Embryonic facial prominence (tissue), 1 donor: Measurements from ENCODE around the gene VEZF1.

Source experiments
- DNase-seq: peaks from one replicate; pipeline ENCODE4 v3.0.0-alpha.2; 2016; ENCODE audit errors: extremely low spot score

Gene VEZF1

GRCh38 chr17:57999496-58000017 lies 11.5 kb upstream of the VEZF1 start:
- DNase-seq: peak; percentile 68

GRCh38 chr17:57999010-57999495 lies 11.0 kb upstream of the VEZF1 start:
- DNase-seq: no peak

GRCh38 chr17:57997085-57997809 lies 9.2 kb upstream of the VEZF1 start:
- no peak for DNase-seq

- peak; percentile 52 for DNase-seq
Measured at GRCh38 chr17:57995076-57995956, 7.3 kb upstream of the VEZF1 start.

- no peak for DNase-seq
Measured at GRCh38 chr17:57994436-57994835, 6.4 kb upstream of the VEZF1 start.

- DNase-seq: no peak
Measured at GRCh38 chr17:57993471-57994365, 5.7 kb upstream of the VEZF1 start.

GRCh38 chr17:57991537-57991936 lies 3.5 kb upstream of the VEZF1 start:
- DNase-seq: no peak

- DNase-seq: no peak
Measured at GRCh38 chr17:57990037-57990436, 2.0 kb upstream of the VEZF1 start.

- no peak for DNase-seq
Measured at GRCh38 chr17:57988301-57989250, 522 bp upstream of the VEZF1 start.

- DNase-seq: peak; percentile 82
Measured at GRCh38 chr17:57986841-57987580, 1.0 kb downstream of the VEZF1 start.

GRCh38 chr17:57985675-57985974 lies 2.4 kb downstream of the VEZF1 start:
- no peak for DNase-seq

GRCh38 chr17:57984936-57985674 lies 2.9 kb downstream of the VEZF1 start:
- no peak for DNase-seq

GRCh38 chr17:57984261-57984890 lies 3.7 kb downstream of the VEZF1 start:
- no peak for DNase-seq

GRCh38 chr17:57983446-57983845 lies 4.6 kb downstream of the VEZF1 start:
- no peak for DNase-seq

GRCh38 chr17:57982452-57983170 lies 5.4 kb downstream of the VEZF1 start:
- no peak for DNase-seq

GRCh38 chr17:57980522-57980921 lies 7.5 kb downstream of the VEZF1 start:
- no peak for DNase-seq

GRCh38 chr17:57979076-57979475 lies 9.0 kb downstream of the VEZF1 start:
- no peak for DNase-seq

GRCh38 chr17:57976594-57976993 lies 11.5 kb downstream of the VEZF1 start:
- no peak for DNase-seq
